SK-N-SH (cell line): ENCODE measurements around the gene CLCN5. TPM values are rescaled to one million over a fixed set of nuclear protein-coding genes. Genes with fewer than 3 reads are reported as not detected.

Experiments used
- CTCF ChIA-PET: fragments of 300-600, 350-600 bp; formaldehyde crosslinking; extraction: SDS; loops from one replicate; lab custom pipeline; 2021; lab: Yijun Ruan, JAX
- POLR2A ChIA-PET: fragments of 350-600 bp; sonication (Branson Sonifier 250); formaldehyde crosslinking; extraction: SDS; loops from one replicate; lab custom pipeline; 2020; ENCODE audit warnings: antibody characterized with exemption, inconsistent platforms; lab: Yijun Ruan, JAX
- DNase-seq: peaks from one replicate; pipeline ENCODE4 v3.0.0; 2012
- H2AFZ ChIP-seq: fragments of 200-600 bp; sonication (generic); 2 replicates; pipeline ENCODE4 v1.8.1; 2016; ENCODE audit warnings: antibody characterized with exemption, mild to moderate bottlenecking, low read depth
- H3F3A ChIP-seq: fragments of 200-600 bp; sonication (generic); replicated peaks from 2 replicates; pipeline ENCODE3; 2016; ENCODE audit warnings: antibody characterized with exemption, mild to moderate bottlenecking; ENCODE audit not compliant: insufficient read depth
- H3K27ac ChIP-seq, 2 experiments: fragments of 200-500 bp in 1 of 2; fragments of 200-600 bp in 1 of 2; sonication (Bioruptor generic) in 1 of 2; sonication (generic), shearing (Covaris generic) in 1 of 2; 2 replicates each; pipeline versions ENCODE4 v1.5.1 to v1.6.1; 2014 to 2016; ENCODE audit warnings: low read depth in 2 of 2, inconsistent platforms in 1 of 2, low read length in 1 of 2, mild to moderate bottlenecking in 1 of 2, mixed read lengths in 1 of 2
- H3K27me3 ChIP-seq: fragments of 200-600 bp; sonication (generic), shearing (Covaris generic); 2 replicates; pipeline ENCODE4 v1.6.1; 2016; ENCODE audit warnings: mixed run types; ENCODE audit not compliant: insufficient read depth
- H3K36me3 ChIP-seq, 2 experiments: fragments of 200-500 bp in 1 of 2; fragments of 200-600 bp in 1 of 2; sonication (Bioruptor generic) in 1 of 2; sonication (generic) in 1 of 2; replicated peaks in 1 of 2; 2 replicates each; pipeline versions ENCODE3 to v1.5.1; 2014 to 2016; ENCODE audit warnings: low read length in 1 of 2, mild to moderate bottlenecking in 1 of 2; ENCODE audit not compliant: insufficient read depth in 2 of 2, control insufficient read depth in 1 of 2
- H3K4me1 ChIP-seq, 2 experiments: fragments of 200-500 bp in 1 of 2; fragments of 200-600 bp in 1 of 2; sonication (Bioruptor generic) in 1 of 2; sonication (generic), shearing (Covaris generic) in 1 of 2; 2 replicates each; pipeline versions ENCODE4 v1.5.1 to v1.6.1; 2014 to 2016; ENCODE audit warnings: low read depth in 1 of 2, low read length in 1 of 2, mixed run types in 1 of 2; ENCODE audit not compliant: insufficient read depth in 2 of 2, control insufficient read depth in 1 of 2
- H3K4me2 ChIP-seq: fragments of 200-600 bp; sonication (generic), shearing (Covaris generic); 2 replicates; pipeline ENCODE4 v1.6.1; 2017; ENCODE audit warnings: mixed run types
- H3K4me3 ChIP-seq, 2 experiments: fragments of 200-500 bp in 1 of 2; fragments of 200-600 bp in 1 of 2; sonication (Bioruptor generic) in 1 of 2; sonication (generic), shearing (Covaris generic) in 1 of 2; 2 replicates each; pipeline versions ENCODE4 v1.5.1 to v1.8.1; 2014 to 2016; ENCODE audit warnings: low read depth in 2 of 2, inconsistent platforms in 1 of 2, low read length in 1 of 2, mild to moderate bottlenecking in 1 of 2, mixed read lengths in 1 of 2, moderate library complexity in 1 of 2
- H3K79me2 ChIP-seq: fragments of 200-600 bp; sonication (generic); 2 replicates; pipeline ENCODE4 v1.8.1; 2017; ENCODE audit warnings: mild to moderate bottlenecking; ENCODE audit not compliant: insufficient read depth
- H3K9ac ChIP-seq: fragments of 200-600 bp; sonication (generic); 2 replicates; pipeline ENCODE4 v1.6.1; 2017; ENCODE audit warnings: mixed run types
- H3K9me2 ChIP-seq: fragments of 200-600 bp; sonication (generic); 2 replicates; pipeline ENCODE4 v1.6.1; 2017; ENCODE audit warnings: mixed run types
- H3K9me3 ChIP-seq: fragments of 200-600 bp; sonication (generic); 2 replicates; pipeline ENCODE4 v1.6.1; 2017; ENCODE audit warnings: mixed run types, mild to moderate bottlenecking, moderate library complexity
- H4K20me1 ChIP-seq: fragments of 200-600 bp; sonication (generic); 2 replicates; pipeline ENCODE4 v1.6.1; 2017; ENCODE audit warnings: mild to moderate bottlenecking, mixed run types; ENCODE audit not compliant: insufficient read depth
- CHD2 ChIP-seq: fragments of 150-350 bp; IDR thresholded peaks from 2 replicates; pipeline ENCODE4 v1.6.1; 2018; ENCODE audit warnings: low read length; ENCODE audit not compliant: partially characterized antibody
- FOXM1 ChIP-seq: IDR thresholded peaks from 2 replicates; pipeline ENCODE4 v1.4.0; 2012; ENCODE audit warnings: low read depth, mild to moderate bottlenecking
- NRF1 ChIP-seq: IDR thresholded peaks from 2 replicates; pipeline ENCODE4 v1.6.1; 2012; ENCODE audit warnings: low read depth, mild to moderate bottlenecking, low read length
- RAD21 ChIP-seq: IDR thresholded peaks from 2 replicates; pipeline ENCODE4 v1.6.1; 2012; ENCODE audit warnings: mild to moderate bottlenecking, low read length
- RCOR1 ChIP-seq: fragments of 150-350 bp; IDR thresholded peaks from 2 replicates; pipeline ENCODE4 v1.6.1; 2017; ENCODE audit warnings: antibody characterized with exemption, low read length
- RFX5 ChIP-seq: IDR thresholded peaks from 2 replicates; pipeline ENCODE4 v1.6.1; 2012; ENCODE audit warnings: mild to moderate bottlenecking, improper control_type of control experiment, low read length
- RXRA ChIP-seq: IDR thresholded peaks from 2 replicates; pipeline ENCODE4 v1.4.0; 2012; ENCODE audit warnings: low read depth, mild to moderate bottlenecking, borderline replicate concordance
- SMC3 ChIP-seq: IDR thresholded peaks from 2 replicates; pipeline ENCODE4 v1.6.1; 2012; ENCODE audit warnings: low read depth, low read length, improper control_type of control experiment
- TAF1 ChIP-seq: IDR thresholded peaks from 2 replicates; pipeline ENCODE4 v1.6.1; 2012; ENCODE audit warnings: low read depth, mild to moderate bottlenecking, low read length, moderate library complexity, borderline replicate concordance
- TCF12 ChIP-seq: IDR thresholded peaks from 2 replicates; pipeline ENCODE4 v1.4.0; 2012
- ZBTB33 ChIP-seq: IDR thresholded peaks from 2 replicates; pipeline ENCODE4 v1.4.0; 2012; ENCODE audit warnings: low read depth, borderline replicate concordance
- WGBS: methylation state at CpG from one replicate; pipeline ENCODE4 v1.1.6; 2017; ENCODE audit warnings: low lambda C conversion rate; 5-methylcytosine and 5-hydroxymethylcytosine counted together
- polyA plus RNA-seq, 3 experiments: library from polyadenylated mRNA; depleted of rRNA; stranded (reverse); fragments of >200 nt; gene quantifications; 2 replicates each; pipeline ENCODE4 v1.2.3, GENCODE V29; 2012
- TF ChIP-seq, protein P1 (sequence below): fragments of 150-350 bp; IDR thresholded peaks from 2 replicates; pipeline ENCODE4 v1.6.1; 2016; ENCODE audit warnings: mild to moderate bottlenecking, low read depth, low read length
- TF ChIP-seq, protein P2 (sequence below): IDR thresholded peaks from 2 replicates; pipeline ENCODE4 v1.6.1; 2012; ENCODE audit warnings: mild to moderate bottlenecking, low read depth, low read length, moderate library complexity

Gene CLCN5
- polyA plus RNA-seq, 1 of the 3 experiments (the other 2 are of a cell fraction), result 1.7 TPM

DNA sequence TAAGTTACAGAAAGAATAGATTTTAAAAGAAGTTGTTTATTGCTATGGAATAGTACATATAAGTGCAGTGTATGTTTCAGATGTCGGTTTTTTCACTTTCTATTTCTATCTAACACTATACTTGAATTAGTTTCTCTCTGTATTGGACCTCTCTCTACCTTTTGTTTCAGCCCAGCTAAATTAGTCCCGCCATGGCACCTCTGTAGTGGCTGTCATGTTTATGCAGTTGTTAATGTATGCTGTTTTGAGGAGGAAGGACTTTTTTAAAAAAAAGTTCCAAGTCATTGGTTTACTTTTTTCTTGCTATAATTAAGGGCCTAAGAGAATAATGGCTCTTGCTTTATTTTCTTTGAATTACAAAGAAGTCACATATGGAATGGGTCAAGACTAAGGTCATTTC is 160.3 kb downstream of the CLCN5 start:
- Histone ChIP-seq H3K36me3 (peaks cover 0 to 5% of the 10 kb centered on the region in 2 experiments), H3K9ac (no peak overlapping the region), H3F3A (no peaks in the 10 kb centered on the region), H3K4me3 (no peak overlapping the region), H3K4me2 (no peak overlapping the region), H3K27me3 (no peaks in the 10 kb centered on the region), H3K4me1 (no peaks in the 10 kb centered on the region), H2AFZ (no peak overlapping the region), H4K20me1 (no peaks in the 10 kb centered on the region), H3K27ac (no peak overlapping the region), H3K9me3 (no peaks in the 10 kb centered on the region), H3K9me2 (no peaks in the 10 kb centered on the region), H3K79me2 (no peaks in the 10 kb centered on the region)
- 51% methylated on average over 2 of the region's 2 CpGs for WGBS
- DNase-seq, result no peak
- no peak for TF ChIP-seq NRF1
- ChIA-PET POLR2A (no interaction called here), CTCF (interaction anchor here (1.7 kb wide), 1 partner anchor 18 kb away, joined by 3 read pairs; no protein-coding TSS in a partner anchor)

DNA sequence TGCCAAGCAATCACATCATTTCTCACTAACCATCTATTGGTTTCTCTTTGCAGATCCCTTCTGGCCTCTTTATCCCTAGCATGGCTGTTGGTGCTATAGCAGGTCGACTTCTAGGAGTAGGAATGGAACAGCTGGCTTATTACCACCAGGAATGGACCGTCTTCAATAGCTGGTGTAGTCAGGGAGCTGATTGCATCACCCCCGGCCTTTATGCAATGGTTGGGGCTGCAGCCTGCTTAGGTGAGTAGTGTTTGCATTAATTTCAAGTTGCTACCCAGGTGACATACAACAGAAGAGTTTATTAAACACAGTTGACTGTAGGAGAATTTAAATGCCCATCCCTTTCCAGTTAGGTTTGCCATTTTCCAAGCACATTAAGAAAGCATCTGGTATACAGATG is 166.2 kb downstream of the CLCN5 start:
- H3K4me1 ChIP-seq, result no peaks in the 10 kb centered on the region
- no peak overlapping the region for H3K4me2 ChIP-seq
- WGBS, result 15% methylated on average over 2 of the region's 3 CpGs
- no peaks in the 10 kb centered on the region for H4K20me1 ChIP-seq
- H3K27ac ChIP-seq, result no peak overlapping the region
- no peak overlapping the region for H3K4me3 ChIP-seq
- no peaks in the 10 kb centered on the region for H3K9me3 ChIP-seq
- no peak overlapping the region for H3K9ac ChIP-seq
- TF ChIP-seq, protein P1, sequence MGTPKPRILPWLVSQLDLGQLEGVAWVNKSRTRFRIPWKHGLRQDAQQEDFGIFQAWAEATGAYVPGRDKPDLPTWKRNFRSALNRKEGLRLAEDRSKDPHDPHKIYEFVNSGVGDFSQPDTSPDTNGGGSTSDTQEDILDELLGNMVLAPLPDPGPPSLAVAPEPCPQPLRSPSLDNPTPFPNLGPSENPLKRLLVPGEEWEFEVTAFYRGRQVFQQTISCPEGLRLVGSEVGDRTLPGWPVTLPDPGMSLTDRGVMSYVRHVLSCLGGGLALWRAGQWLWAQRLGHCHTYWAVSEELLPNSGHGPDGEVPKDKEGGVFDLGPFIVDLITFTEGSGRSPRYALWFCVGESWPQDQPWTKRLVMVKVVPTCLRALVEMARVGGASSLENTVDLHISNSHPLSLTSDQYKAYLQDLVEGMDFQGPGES, result no peak
- TF ChIP-seq RFX5 (no peak), ZBTB33 (no peak), FOXM1 (no peak)
- no peak overlapping the region for H2AFZ ChIP-seq
- no peaks in the 10 kb centered on the region for H3F3A ChIP-seq
- DNase-seq, result no peak
- ChIA-PET CTCF (no interaction called here), POLR2A (no interaction called here)
- H3K36me3 ChIP-seq, result peaks cover 0 to 5% of the 10 kb centered on the region in 2 experiments
- no peaks in the 10 kb centered on the region for H3K9me2 ChIP-seq
- H3K27me3 ChIP-seq, result no peaks in the 10 kb centered on the region
- H3K79me2 ChIP-seq, result no peaks in the 10 kb centered on the region

GRCh38 chrX:50093625-50094024 is 171.2 kb downstream of the CLCN5 start:
- no peak overlapping the region for H2AFZ ChIP-seq
- H3K27me3 ChIP-seq, result no peaks in the 10 kb centered on the region
- no peak for DNase-seq
- no peak overlapping the region for H3K4me2 ChIP-seq
- 76% methylated on average over 4 of the region's 4 CpGs for WGBS
- H3K27ac ChIP-seq, result no peak overlapping the region
- H3F3A ChIP-seq, result no peaks in the 10 kb centered on the region
- POLR2A ChIA-PET, result no interaction called here
- H3K9ac ChIP-seq, result no peak overlapping the region
- H3K9me2 ChIP-seq, result no peaks in the 10 kb centered on the region
- CTCF ChIA-PET, result no interaction called here
- no peaks in the 10 kb centered on the region for H3K4me1 ChIP-seq
- no peaks in the 10 kb centered on the region for H3K9me3 ChIP-seq
- no peak overlapping the region for H3K4me3 ChIP-seq
- no peaks in the 10 kb centered on the region for H3K79me2 ChIP-seq
- H4K20me1 ChIP-seq, result no peaks in the 10 kb centered on the region
- H3K36me3 ChIP-seq, result no peaks in the 10 kb centered on the region
- no peak for TF ChIP-seq TAF1
- no peak for TF ChIP-seq RXRA
- TF ChIP-seq TCF12, result no peak
- no peak for TF ChIP-seq ZBTB33
- TF ChIP-seq RAD21, result no peak
- TF ChIP-seq, protein P2, sequence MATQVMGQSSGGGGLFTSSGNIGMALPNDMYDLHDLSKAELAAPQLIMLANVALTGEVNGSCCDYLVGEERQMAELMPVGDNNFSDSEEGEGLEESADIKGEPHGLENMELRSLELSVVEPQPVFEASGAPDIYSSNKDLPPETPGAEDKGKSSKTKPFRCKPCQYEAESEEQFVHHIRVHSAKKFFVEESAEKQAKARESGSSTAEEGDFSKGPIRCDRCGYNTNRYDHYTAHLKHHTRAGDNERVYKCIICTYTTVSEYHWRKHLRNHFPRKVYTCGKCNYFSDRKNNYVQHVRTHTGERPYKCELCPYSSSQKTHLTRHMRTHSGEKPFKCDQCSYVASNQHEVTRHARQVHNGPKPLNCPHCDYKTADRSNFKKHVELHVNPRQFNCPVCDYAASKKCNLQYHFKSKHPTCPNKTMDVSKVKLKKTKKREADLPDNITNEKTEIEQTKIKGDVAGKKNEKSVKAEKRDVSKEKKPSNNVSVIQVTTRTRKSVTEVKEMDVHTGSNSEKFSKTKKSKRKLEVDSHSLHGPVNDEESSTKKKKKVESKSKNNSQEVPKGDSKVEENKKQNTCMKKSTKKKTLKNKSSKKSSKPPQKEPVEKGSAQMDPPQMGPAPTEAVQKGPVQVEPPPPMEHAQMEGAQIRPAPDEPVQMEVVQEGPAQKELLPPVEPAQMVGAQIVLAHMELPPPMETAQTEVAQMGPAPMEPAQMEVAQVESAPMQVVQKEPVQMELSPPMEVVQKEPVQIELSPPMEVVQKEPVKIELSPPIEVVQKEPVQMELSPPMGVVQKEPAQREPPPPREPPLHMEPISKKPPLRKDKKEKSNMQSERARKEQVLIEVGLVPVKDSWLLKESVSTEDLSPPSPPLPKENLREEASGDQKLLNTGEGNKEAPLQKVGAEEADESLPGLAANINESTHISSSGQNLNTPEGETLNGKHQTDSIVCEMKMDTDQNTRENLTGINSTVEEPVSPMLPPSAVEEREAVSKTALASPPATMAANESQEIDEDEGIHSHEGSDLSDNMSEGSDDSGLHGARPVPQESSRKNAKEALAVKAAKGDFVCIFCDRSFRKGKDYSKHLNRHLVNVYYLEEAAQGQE, result no peak
- TF ChIP-seq CHD2, result no peak
- no peak for TF ChIP-seq RCOR1
- TF ChIP-seq SMC3, result no peak
